ENCODE measurements around the gene CLSTN3. TPM values are rescaled to one million over a fixed set of nuclear protein-coding genes. Genes with fewer than 3 reads are reported as not detected.

CLSTN3 gene
- total and polyA plus RNA-seq, 2 of the 8 experiments (the other 6 are each of a cell fraction or from before 2014, with no cell fraction given) = 20.4 to 26.3 TPM

- Histone ChIP-seq H3K27me3 (replicated peaks in 1 of 4; ENCODE audit: control insufficient read depth in 3 of 4, extremely low read depth in 1 of 4, insufficient read depth in 3 of 4, low read length in 3 of 4) (no peaks in the 10 kb centered on the region), H2AFZ (ENCODE audit: low read length) (no peak overlapping the region), H3K4me2 (ENCODE audit: insufficient read depth in 1 of 2, low read depth in 2 of 2, low read length in 2 of 2) (no peak overlapping the region), H3K9ac (replicated peaks in 1 of 4; ENCODE audit: extremely low read depth in 1 of 4, low read depth in 3 of 4, low read length in 3 of 4) (no peak overlapping the region), H2AK5ac (ENCODE audit: low read depth, low read length) (no peak overlapping the region), H4K91ac (replicated peaks; ENCODE audit: insufficient read length, low read length) (no peak overlapping the region), H4K5ac (ENCODE audit: insufficient read length, low read depth, low read length) (no peak overlapping the region), H3K79me1 (ENCODE audit: low read depth, low read length) (no peaks in the 10 kb centered on the region), H2BK12ac (ENCODE audit: low read depth, low read length) (no peak overlapping the region), H3K56ac (replicated peaks; ENCODE audit: insufficient read length, low read depth, low read length) (no peak overlapping the region), H3K9me3 (ENCODE audit: insufficient read depth in 2 of 2, low read depth in 1 of 2, low read length in 1 of 2) (no peaks in the 10 kb centered on the region), H2BK15ac (ENCODE audit: low read length) (no peak overlapping the region), H2BK5ac (ENCODE audit: low read depth, low read length) (no peak overlapping the region), H4K20me1 (replicated peaks in 1 of 2; ENCODE audit: control insufficient read depth in 1 of 2, insufficient read depth in 2 of 2, low read length in 2 of 2) (peaks cover 0 to 1% of the 10 kb centered on the region in 2 experiments), H2BK120ac (replicated peaks; ENCODE audit: low read depth, low read length) (no peak overlapping the region), H3K18ac (ENCODE audit: extremely low read depth, low read length) (no peak overlapping the region), H3K14ac (ENCODE audit: insufficient read length) (no peak overlapping the region), H3K4ac (replicated peaks; ENCODE audit: insufficient read length, low read depth, low read length) (no peak overlapping the region), H3K4me3 (ENCODE audit: extremely low read depth in 1 of 4, insufficient read depth in 2 of 4, low read depth in 3 of 4, low read length in 4 of 4) (no peak overlapping the region), H3K23me2 (ENCODE audit: low read depth, low read length) (no peaks in the 10 kb centered on the region), H3K36me3 (ENCODE audit: control insufficient read depth in 2 of 4, insufficient read depth in 4 of 4, low read length in 3 of 4) (no peaks in the 10 kb centered on the region), H3K23ac (ENCODE audit: insufficient read length) (no peak overlapping the region), H3K79me2 (ENCODE audit: control insufficient read depth in 1 of 2, insufficient read depth in 2 of 2, low read length in 2 of 2) (no peaks in the 10 kb centered on the region), H4K8ac (ENCODE audit: extremely low read depth, insufficient read depth, low read length) (no peak overlapping the region), H3K27ac (ENCODE audit: low read depth, low read length) (no peak overlapping the region), H3K4me1 (replicated peaks in 1 of 4; ENCODE audit: control insufficient read depth in 3 of 4, insufficient read depth in 4 of 4, low read length in 3 of 4) (no peaks in the 10 kb centered on the region), H2BK20ac (ENCODE audit: low read length) (no peak overlapping the region)
- WGBS, 2 experiments (ENCODE audit: extremely low coverage in 1 of 2, insufficient coverage in 1 of 2, insufficient read length in 1 of 2, insufficient replicate concordance in 2 of 2, low coverage in 1 of 2, low lambda C conversion rate in 2 of 2, missing lambda C conversion rate in 1 of 2) = 80% methylated on average over 3 of the region's 3 CpGs; no CpG with 5 or more reads in 1 of the 2 experiments
- DNase-seq (ENCODE audit: low read depth in 1 of 2, low spot score in 2 of 2) (no peak), FAIRE-seq (no peak)
- ChIA-PET CTCF (ENCODE audit: partially characterized antibody) (interaction anchor here (0.5 to 9.5 kb wide), 8 partner anchors 9 to 246 kb away, joined by 3 to 67 read pairs (median 3); partner anchors contain the start of genes C1S and SPSB2), POLR2A (ENCODE audit: partially characterized antibody) (interaction anchor here (1.0 to 3.5 kb wide), 3 partner anchors 9 to 175 kb away, joined by 4 to 21 read pairs (median 4); partner anchors contain the start of genes C12orf57, CLSTN3, RBP5 and RNU7-1)
- TF ChIP-seq BACH1 (IDR thresholded peaks at IDR 0.05; ENCODE audit: low read length) (no peak), PHF8 (conservative IDR thresholded peaks at IDR 0.05; ENCODE audit: low read depth, low read length) (no peak), YY1 (IDR thresholded peaks at IDR 0.05; ENCODE audit: low read depth, low read length) (no peak), ASH2L (IDR thresholded peaks at IDR 0.05; ENCODE audit: low read length) (no peak), SUZ12 (IDR thresholded peaks at IDR 0.05; ENCODE audit: low read length) (no peak), NANOG (IDR thresholded peaks at IDR 0.05; ENCODE audit: insufficient read depth, low read depth, low read length, poor library complexity, severe bottlenecking) (no peak), CBX5 (IDR thresholded peaks at IDR 0.05; ENCODE audit: low read depth, low read length) (no peak), HDAC2 (IDR thresholded peaks at IDR 0.05; ENCODE audit: borderline replicate concordance in 1 of 2, low read depth in 2 of 2, low read length in 2 of 2) (no peak), HDAC6 (IDR thresholded peaks at IDR 0.05; ENCODE audit: low read depth, low read length) (no peak), ZNF274 (IDR thresholded peaks at IDR 0.05; ENCODE audit: borderline replicate concordance, extremely low read depth, low read length) (no peak), TAF7 (optimal IDR thresholded peaks at IDR 0.05; ENCODE audit: borderline replicate concordance, low read depth, low read length) (no peak), POLR2AphosphoS5 (IDR thresholded peaks at IDR 0.05; ENCODE audit: low read depth, low read length) (no peak), RAD21 (IDR thresholded peaks at IDR 0.05 in 1 of 2, conservative IDR thresholded peaks at IDR 0.05 in 1 of 2; ENCODE audit: low read depth in 2 of 2, low read length in 2 of 2) (no peak)
Observed at GRCh38 chr12:7118881-7119280, 11.3 kb upstream of the CLSTN3 start.
